Vagina (tissue), 2 donors: Measurements from ENCODE around the gene ATP5ME.

Experiments
- POLR2A ChIP-seq, 2 donors: fragments of 450-650 bp; IDR thresholded peaks; one replicate each; pipeline ENCODE4 v1.6.1; 2017; ENCODE audit warnings: antibody characterized with exemption in 2 of 2, mild to moderate bottlenecking in 2 of 2, moderate library complexity in 2 of 2
- POLR2AphosphoS5 ChIP-seq, 2 donors: sonication (generic); formaldehyde crosslinking; IDR thresholded peaks; one replicate each; pipeline ENCODE4 v1.9.0; 2017; ENCODE audit warnings: antibody characterized with exemption in 2 of 2, mild to moderate bottlenecking in 2 of 2, low read depth in 1 of 2; ENCODE audit not compliant: insufficient read depth in 1 of 2
- TF ChIP-seq, protein P1 (sequence below), 3 experiments: fragments of 450-650 bp in 2 of 3; fragments of 200-600 bp in 1 of 3; sonication (generic) in 1 of 3; IDR thresholded peaks; one replicate each; pipeline ENCODE4 v1.5.1; 2017 to 2019; ENCODE audit warnings: antibody characterized with exemption in 3 of 3, mild to moderate bottlenecking in 2 of 3, moderate library complexity in 2 of 3

DNA sequence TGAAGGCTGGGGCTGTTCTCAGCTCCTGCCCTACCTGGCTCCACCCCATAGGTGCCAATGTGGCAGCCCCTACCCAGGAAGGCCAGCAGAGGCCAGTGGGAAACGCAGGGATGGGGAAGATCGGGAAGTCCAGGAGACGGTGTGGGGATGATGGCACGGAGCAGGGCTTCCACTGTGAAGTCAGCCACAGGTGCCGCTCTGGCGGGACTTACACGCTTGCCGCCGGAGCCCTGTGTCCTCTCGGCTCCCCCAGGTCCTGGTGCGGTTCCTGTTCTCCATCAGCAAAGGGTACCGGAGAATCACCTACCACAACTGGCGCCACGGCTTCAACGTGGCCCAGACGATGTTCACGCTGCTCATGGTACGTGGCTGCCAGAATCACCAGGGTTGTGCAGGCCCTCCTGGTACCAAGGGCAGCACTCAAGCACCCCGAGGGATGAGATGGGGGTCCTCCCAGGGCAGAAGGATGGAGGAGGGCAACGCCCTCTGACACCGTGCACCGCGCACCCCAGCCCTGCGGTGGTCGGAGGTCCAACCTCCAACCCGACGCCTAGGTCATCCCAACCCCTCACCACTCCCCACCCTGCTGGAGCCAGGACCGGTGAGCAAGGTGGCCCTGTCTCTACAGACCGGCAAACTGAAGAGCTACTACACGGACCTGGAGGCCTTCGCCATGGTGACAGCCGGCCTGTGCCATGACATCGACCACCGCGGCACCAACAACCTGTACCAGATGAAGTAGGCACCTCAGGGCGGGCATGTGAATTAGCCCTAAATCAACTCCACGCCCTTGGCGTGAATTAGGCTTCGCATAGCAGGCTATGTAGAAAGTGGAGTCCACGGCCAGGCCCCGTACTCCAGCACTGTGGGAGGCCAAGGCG is 12.0 kb downstream of the ATP5ME start:
- no peak for TF ChIP-seq POLR2AphosphoS5 (IDR thresholded peaks at IDR 0.05; ENCODE audit: insufficient read depth in 1 of 2, low read depth in 1 of 2)
- TF ChIP-seq, protein P1, sequence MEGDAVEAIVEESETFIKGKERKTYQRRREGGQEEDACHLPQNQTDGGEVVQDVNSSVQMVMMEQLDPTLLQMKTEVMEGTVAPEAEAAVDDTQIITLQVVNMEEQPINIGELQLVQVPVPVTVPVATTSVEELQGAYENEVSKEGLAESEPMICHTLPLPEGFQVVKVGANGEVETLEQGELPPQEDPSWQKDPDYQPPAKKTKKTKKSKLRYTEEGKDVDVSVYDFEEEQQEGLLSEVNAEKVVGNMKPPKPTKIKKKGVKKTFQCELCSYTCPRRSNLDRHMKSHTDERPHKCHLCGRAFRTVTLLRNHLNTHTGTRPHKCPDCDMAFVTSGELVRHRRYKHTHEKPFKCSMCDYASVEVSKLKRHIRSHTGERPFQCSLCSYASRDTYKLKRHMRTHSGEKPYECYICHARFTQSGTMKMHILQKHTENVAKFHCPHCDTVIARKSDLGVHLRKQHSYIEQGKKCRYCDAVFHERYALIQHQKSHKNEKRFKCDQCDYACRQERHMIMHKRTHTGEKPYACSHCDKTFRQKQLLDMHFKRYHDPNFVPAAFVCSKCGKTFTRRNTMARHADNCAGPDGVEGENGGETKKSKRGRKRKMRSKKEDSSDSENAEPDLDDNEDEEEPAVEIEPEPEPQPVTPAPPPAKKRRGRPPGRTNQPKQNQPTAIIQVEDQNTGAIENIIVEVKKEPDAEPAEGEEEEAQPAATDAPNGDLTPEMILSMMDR (IDR thresholded peaks at IDR 0.05) = no peak
- TF ChIP-seq POLR2A (IDR thresholded peaks at IDR 0.05) = no peak
